ENCODE measurements around the gene CD34.

DNA sequence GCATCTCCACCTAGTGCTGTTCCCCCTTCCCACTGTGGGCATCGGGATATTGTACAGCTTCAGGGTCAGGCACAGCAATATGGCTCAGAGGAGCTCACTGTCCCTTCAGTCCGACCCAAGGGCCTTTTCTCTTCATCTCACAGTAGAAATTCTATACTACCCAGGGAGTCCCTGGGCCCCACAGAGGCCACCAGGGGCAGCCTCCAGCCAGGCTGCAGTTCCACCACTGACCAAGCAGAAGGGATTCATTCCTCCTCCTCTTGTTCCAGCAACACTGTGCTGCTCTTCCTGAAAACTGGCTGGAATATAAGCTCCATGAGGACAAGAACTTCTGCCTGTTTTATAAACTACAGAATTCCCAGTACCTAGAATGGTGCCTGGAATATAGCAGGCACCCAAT, 70.5 kb downstream of the CD34 start:
- TF ChIP-seq POLR2A (IDR thresholded peaks at IDR 0.05; ENCODE audit: low read depth, low read length) (no peak), POLR2AphosphoS5 (IDR thresholded peaks at IDR 0.05; ENCODE audit: low read depth, low read length) (no peak), TAF1 (IDR thresholded peaks at IDR 0.05; ENCODE audit: borderline replicate concordance, low read depth, low read length) (no peak)
